ENCODE data around the gene ST3GAL2.

GRCh38 chr16:70484867-70485266 is 46.0 kb upstream of the ST3GAL2 start:
- no peak for TF ChIP-seq POLR2A (IDR thresholded peaks at IDR 0.05)
- no peak for TF ChIP-seq CTCF (IDR thresholded peaks at IDR 0.05)

Measured in ovary (tissue), 3 donors.